Naive B cell (primary cell): ENCODE results near the gene RABGAP1L. TPM values are rescaled to one million over a fixed set of nuclear protein-coding genes. Genes with fewer than 3 reads are reported as not detected.
"Not testable (repeated sequence)": the region's sequence is repeated elsewhere in the genome, so short reads cannot be mapped to it uniquely, and the experiment has no call there.

ENCODE experiments used
- ATAC-seq, 2 donors: fragments of 150-1000 bp; cut with Tn5 transposase; 2 replicates each; pipeline ENCODE4 v1.10.0; 2021; ENCODE audit warnings: low read depth in 2 of 2, mild to moderate bottlenecking in 2 of 2, moderate library complexity in 2 of 2
- DNase-seq: peaks from one replicate; pipeline ENCODE4 v3.0.0; 2022
- H3K27ac Mint-ChIP-seq, 6 donors: one replicate each; pipeline ENCODE4 v1.8.0; 2020 to 2022; ENCODE audit warnings: mild to moderate bottlenecking in 6 of 6, mixed read lengths in 6 of 6, moderate library complexity in 5 of 6, inconsistent platforms in 2 of 6
- H3K27me3 Mint-ChIP-seq, 3 donors: one replicate each; pipeline ENCODE4 v1.8.0; 2021 to 2022; ENCODE audit warnings: mixed read lengths in 3 of 3, mild to moderate bottlenecking in 1 of 3
- H3K36me3 Mint-ChIP-seq, 2 donors: one replicate each; pipeline ENCODE4 v1.8.0; 2020 to 2022; ENCODE audit warnings: mixed read lengths in 2 of 2, inconsistent platforms in 1 of 2, mild to moderate bottlenecking in 1 of 2
- H3K4me1 Mint-ChIP-seq, 3 donors: one replicate each; pipeline ENCODE4 v1.8.0; 2020 to 2022; ENCODE audit warnings: mixed read lengths in 3 of 3, inconsistent platforms in 1 of 3, mild to moderate bottlenecking in 1 of 3, moderate library complexity in 1 of 3
- H3K4me3 Mint-ChIP-seq, 8 donors: one replicate each; pipeline ENCODE4 v1.8.0; 2020 to 2022; ENCODE audit warnings: mild to moderate bottlenecking in 8 of 8, mixed read lengths in 8 of 8, moderate library complexity in 8 of 8, inconsistent platforms in 2 of 8
- H3K9me3 Mint-ChIP-seq, 7 donors: one replicate each; pipeline ENCODE4 v1.8.0; 2020 to 2022; ENCODE audit warnings: mixed read lengths in 7 of 7, mild to moderate bottlenecking in 5 of 7, inconsistent platforms in 2 of 7, moderate library complexity in 1 of 7
- polyA plus RNA-seq, 6 donors: library from polyadenylated mRNA; unstranded; fragments of 300-500 nt; fragmentation: Illumina TruSeq; gene quantifications; one replicate each; pipeline ENCODE4 v1.2.3, GENCODE V29; 2021; ENCODE audit warnings: low read depth in 6 of 6

The RABGAP1L gene
- polyA plus RNA-seq, 6 donors from 2014 or later: 24.0 to 90.2 (median 79.0) TPM

DNA sequence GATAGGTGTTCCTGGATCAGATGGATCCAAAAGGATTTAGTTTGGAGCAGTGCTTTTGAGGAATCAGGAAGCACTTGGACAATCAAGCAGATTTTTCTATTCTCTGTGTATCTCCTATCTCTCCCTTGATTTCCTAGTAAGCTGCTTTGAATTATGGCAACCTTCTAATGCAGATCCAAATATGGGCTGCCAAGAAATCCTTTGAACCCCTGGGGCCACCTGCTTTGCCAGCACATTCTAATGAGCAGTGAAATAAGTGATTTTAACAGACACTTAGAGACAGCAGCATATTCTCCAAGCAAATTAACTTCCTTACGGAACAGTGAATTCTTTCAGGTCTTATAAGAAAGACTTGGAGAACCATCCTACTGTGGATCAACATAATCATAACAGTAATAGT is 483.9 kb downstream of the RABGAP1L start:
- no peak overlapping the region for H3K4me3 Mint-ChIP-seq
- peaks cover under 1 to 4% of the 10 kb centered on the region in 2 donors for H3K36me3 Mint-ChIP-seq
- DNase-seq: no peak
- peaks cover 20 to 31% (median 26%) of the 10 kb centered on the region in 3 donors for H3K4me1 Mint-ChIP-seq
- H3K9me3 Mint-ChIP-seq: peaks cover 0 to 16% (median 5%) of the 10 kb centered on the region in 7 donors
- H3K27ac Mint-ChIP-seq: no peak overlapping the region
- ATAC-seq: no peak
- H3K27me3 Mint-ChIP-seq: no peaks in the 10 kb centered on the region

DNA sequence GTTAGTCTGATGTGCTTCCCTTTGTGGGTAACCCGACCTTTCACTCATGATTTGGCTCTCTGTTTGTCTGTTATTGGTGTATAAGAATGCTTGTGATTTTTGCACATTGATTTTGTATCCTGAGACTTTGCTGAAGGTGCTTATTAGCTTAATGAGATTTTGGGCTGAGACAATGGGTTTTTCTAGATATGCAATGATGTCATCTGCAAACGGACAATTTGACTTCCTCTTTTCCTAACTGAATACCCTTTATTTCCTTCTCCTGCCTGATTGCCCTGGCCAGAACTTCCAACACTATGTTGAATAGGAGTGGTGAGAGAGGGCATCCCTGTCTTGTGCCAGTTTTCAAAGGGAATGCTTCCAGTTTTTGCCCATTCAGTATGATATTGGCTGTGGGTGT is 490.3 kb downstream of the RABGAP1L start:
- not testable (repeated sequence) for DNase-seq, ATAC-seq, H3K27me3 Mint-ChIP-seq, H3K4me3 Mint-ChIP-seq
- peaks cover 34 to 57% (median 37%) of the 10 kb centered on the region in 3 donors for H3K4me1 Mint-ChIP-seq
- peak overlapping the region in 2 of 6 donors; percentile 3 to 30 for H3K27ac Mint-ChIP-seq
- H3K36me3 Mint-ChIP-seq: peaks cover 15 to 16% of the 10 kb centered on the region in 2 donors
- H3K9me3 Mint-ChIP-seq: peaks cover 0 to 18% (median 5%) of the 10 kb centered on the region in 7 donors

DNA sequence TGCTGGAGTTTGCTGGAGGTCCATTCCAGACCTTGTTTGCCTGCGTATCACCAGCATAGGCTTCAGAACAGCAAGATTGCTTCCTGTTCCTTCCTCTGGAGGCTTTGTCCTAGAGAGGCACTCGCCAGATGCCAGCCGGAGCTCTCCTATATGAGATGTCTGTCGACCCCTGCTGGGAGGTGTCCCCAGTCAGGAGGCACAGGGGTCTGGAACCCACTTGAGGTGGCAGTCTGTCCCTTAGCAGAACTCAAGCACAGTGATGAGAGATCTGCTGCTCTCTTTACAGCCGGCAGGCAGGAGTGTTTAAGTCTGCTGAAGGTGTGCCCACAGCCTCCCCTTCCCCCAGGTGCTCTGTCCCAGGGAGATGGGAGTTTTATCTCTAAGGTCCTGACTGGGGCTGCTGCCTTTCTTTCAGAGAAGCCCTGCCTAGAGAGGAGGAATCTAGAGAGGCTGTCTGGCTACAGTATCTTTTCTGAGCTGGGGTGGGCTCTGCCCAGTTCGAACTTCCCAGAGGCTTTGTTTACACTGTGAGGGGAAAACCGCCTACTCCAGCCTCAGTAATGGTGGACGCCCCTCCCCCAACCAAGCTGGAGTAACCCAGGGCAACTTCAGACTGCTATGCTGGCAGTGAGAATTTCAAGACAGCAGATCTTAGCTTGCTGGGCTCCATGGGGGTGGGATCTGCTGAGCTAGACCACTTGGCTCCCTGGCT is 493.4 kb downstream of the RABGAP1L start:
- ATAC-seq: no peak
- H3K27me3 Mint-ChIP-seq: no peaks in the 10 kb centered on the region
- H3K9me3 Mint-ChIP-seq: peaks cover 5 to 22% (median 8%) of the 10 kb centered on the region in 7 donors
- H3K4me1 Mint-ChIP-seq: peaks cover 16 to 37% (median 22%) of the 10 kb centered on the region in 3 donors
- no peak for DNase-seq
- peaks cover 25 to 26% of the 10 kb centered on the region in 2 donors for H3K36me3 Mint-ChIP-seq
- H3K4me3 Mint-ChIP-seq: peak overlapping the region in 1 of 8 donors; percentile 40
- H3K27ac Mint-ChIP-seq: no peak overlapping the region

DNA sequence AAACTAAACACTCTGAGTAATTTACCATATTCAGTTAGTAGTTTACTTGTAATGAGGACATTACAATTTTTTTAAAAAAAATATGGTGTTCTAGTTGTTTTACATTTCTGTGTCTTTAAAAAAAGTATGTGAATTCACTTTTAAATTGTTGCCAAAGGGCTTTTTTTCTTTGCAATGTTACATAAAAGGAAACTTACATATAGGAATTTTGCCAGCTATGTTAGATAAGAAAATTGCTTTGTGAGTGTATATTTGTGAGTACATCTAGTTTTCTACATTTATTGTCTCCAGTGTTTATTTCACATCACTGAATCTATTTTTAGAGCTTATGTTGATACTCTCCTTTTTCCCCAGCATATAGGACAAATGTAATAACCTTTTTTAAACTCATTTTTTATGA is 495.2 kb downstream of the RABGAP1L start:
- Mint-ChIP-seq H3K4me3 (no peak overlapping the region), H3K36me3 (peaks cover 32 to 33% of the 10 kb centered on the region in 2 donors), H3K27ac (no peak overlapping the region), H3K4me1 (peaks cover 4 to 19% (median 13%) of the 10 kb centered on the region in 3 donors), H3K9me3 (peaks cover 5 to 22% (median 10%) of the 10 kb centered on the region in 7 donors), H3K27me3 (no peaks in the 10 kb centered on the region)
- DNase-seq (no peak), ATAC-seq (no peak)

DNA sequence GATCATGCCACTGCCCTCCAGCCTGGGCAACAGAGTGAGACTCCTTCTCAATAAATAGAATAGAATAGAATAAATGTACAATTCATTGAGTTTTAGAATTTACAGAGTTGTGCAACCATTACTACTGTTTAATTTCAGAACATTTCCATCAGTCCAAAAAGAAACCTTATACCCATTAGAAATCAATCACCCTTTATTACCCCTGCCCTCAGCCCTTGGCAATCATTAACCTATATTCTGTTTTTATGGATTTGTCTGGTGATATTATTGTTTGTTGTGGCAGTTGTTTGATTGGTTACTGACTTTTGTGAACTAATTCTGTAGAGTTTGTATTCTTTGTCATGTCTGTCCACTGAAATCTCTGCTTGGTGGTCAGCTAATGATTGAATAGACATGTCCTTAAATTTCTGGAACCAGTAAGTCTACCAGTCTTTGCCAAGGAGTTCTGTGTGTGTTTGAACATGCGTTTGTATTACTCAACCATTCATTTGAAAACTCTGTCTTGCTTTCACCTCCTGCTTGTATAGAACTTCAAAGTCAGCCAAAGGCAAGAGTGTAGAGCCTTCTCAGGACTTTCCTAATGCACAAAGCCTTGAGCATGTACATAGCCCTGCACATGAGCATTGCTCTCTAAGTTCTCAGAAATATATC is 497.2 kb downstream of the RABGAP1L start:
- DNase-seq (no peak), ATAC-seq (no peak)
- peaks cover 5 to 16% (median 10%) of the 10 kb centered on the region in 7 donors for H3K9me3 Mint-ChIP-seq
- H3K4me1 Mint-ChIP-seq: peaks cover 2 to 16% (median 11%) of the 10 kb centered on the region in 3 donors
- H3K27ac Mint-ChIP-seq: no peak overlapping the region
- no peaks in the 10 kb centered on the region for H3K27me3 Mint-ChIP-seq
- no peak overlapping the region for H3K4me3 Mint-ChIP-seq
- H3K36me3 Mint-ChIP-seq: peaks cover 33 to 40% of the 10 kb centered on the region in 2 donors

DNA sequence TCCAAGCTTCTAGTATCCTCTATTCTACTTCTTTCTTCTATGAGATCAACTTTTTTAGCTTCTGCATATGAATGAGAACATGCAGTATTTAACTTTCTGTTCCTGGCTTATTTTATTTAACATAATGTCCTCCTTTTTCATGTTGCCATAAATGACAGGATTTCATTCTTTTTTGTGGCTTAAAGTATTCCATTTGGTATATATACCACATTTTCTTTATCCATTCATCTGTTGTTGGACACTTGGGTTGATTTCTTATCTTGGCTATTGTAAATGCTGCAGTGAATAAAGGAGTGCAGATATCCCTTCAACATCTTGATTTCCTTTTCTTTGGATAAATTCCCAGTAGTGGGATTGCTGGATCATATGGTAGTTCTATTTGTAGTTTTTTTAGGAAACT is 498.1 kb downstream of the RABGAP1L start:
- Mint-ChIP-seq H3K4me1 (peaks cover 2 to 9% (median 8%) of the 10 kb centered on the region in 3 donors), H3K27me3 (no peaks in the 10 kb centered on the region), H3K9me3 (peaks cover 5 to 13% (median 9%) of the 10 kb centered on the region in 7 donors), H3K27ac (peak overlapping the region in 1 of 6 donors; percentile 91), H3K36me3 (peaks cover 25 to 34% of the 10 kb centered on the region in 2 donors), H3K4me3 (no peak overlapping the region)
- ATAC-seq: no peak
- DNase-seq: no peak

DNA sequence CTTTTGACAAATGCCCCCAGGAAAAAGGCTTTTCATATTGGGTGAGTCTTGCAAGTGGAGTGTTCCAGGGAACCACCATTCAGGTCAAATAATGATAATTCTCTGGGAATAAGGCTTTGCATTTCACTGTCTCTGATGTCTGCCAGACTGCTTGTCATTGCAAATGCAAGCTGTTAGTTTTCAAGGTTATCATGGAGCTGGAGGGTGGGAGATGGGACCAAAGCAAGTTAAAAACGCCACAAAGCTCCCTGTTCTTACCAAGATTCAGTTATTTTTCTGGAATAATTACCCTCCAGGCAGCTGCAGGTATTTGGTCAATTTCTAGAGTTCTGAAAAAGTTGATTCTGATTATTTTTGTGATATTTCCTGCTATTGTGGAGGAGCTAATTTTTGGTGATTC is 498.6 kb downstream of the RABGAP1L start:
- no peak overlapping the region for H3K27ac Mint-ChIP-seq
- ATAC-seq (no peak), DNase-seq (no peak)
- H3K9me3 Mint-ChIP-seq: peaks cover 5 to 12% (median 8%) of the 10 kb centered on the region in 7 donors
- H3K36me3 Mint-ChIP-seq: peaks cover 22 to 32% of the 10 kb centered on the region in 2 donors
- no peaks in the 10 kb centered on the region for H3K27me3 Mint-ChIP-seq
- no peak overlapping the region for H3K4me3 Mint-ChIP-seq
- peaks cover 2 to 6% (median 6%) of the 10 kb centered on the region in 3 donors for H3K4me1 Mint-ChIP-seq

DNA sequence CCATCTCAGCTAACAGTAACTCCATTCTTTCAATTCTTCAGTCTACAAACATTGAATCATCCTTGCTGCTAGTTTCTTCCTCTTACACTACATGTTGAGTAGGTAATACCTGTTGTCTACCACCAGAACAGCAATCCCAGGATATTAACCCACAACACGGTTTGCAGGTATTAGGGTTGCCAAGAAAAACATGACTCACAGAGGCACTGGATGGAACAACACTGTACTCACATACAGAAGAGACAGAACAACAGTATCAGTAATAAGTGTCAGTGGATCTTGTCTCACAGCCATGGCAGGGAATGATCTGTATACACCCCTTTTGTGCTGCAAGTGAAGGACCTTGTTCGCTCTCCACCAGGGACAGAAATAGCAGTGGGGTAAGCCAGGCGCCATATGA is 500.5 kb downstream of the RABGAP1L start:
- Mint-ChIP-seq H3K27ac (peak overlapping the region in 3 of 6 donors; percentile 1 to 72 (median 30)), H3K4me1 (peaks cover 0 to 2% (median 0%) of the 10 kb centered on the region in 3 donors), H3K36me3 (peaks cover 22 to 27% of the 10 kb centered on the region in 2 donors), H3K27me3 (no peaks in the 10 kb centered on the region), H3K4me3 (no peak overlapping the region), H3K9me3 (peaks cover 5 to 12% (median 8%) of the 10 kb centered on the region in 7 donors)
- DNase-seq: no peak
- ATAC-seq: no peak

DNA sequence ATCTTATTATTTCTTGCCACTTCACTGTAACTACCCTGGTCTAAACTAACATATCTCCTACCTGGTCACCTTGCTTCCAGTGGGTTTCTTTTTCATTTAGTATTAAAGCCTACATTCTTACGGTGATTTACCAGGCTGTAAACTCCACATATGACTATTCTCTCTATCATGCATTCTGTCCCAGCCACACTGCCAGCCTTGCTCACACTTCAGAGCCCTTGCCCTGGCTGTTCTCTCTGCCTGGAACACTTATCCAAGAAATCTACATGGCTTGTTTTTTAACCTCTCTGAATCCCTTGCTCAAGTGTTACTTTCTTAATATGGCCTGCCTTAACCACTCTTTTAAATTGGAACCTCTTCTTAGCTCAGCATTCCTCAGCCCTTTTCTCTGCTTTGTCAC is 501.2 kb downstream of the RABGAP1L start:
- H3K9me3 Mint-ChIP-seq: peaks cover 5 to 12% (median 8%) of the 10 kb centered on the region in 7 donors
- peaks cover 0 to 2% (median 0%) of the 10 kb centered on the region in 3 donors for H3K4me1 Mint-ChIP-seq
- no peaks in the 10 kb centered on the region for H3K27me3 Mint-ChIP-seq
- no peak for ATAC-seq
- peak overlapping the region in 1 of 6 donors; percentile 86 for H3K27ac Mint-ChIP-seq
- H3K36me3 Mint-ChIP-seq: peaks cover 22 to 27% of the 10 kb centered on the region in 2 donors
- no peak for DNase-seq
- no peak overlapping the region for H3K4me3 Mint-ChIP-seq

DNA sequence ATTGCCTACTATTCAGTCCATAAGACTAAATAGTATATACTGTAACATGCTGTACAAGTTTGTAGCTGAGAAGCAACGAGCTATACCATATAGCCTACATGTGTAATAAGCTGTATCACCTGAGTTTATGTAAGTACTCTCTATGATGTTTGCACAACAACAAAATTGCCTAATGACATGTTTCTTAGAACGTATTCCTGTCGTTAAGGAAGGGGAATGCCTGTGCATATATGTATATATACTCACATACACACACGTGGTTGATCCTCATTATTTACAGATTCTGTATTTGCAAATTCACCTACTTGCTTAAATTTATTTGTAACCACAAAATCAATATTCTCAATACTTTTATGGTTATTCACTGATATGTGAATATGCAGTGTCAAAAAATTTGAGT is 504.0 kb downstream of the RABGAP1L start:
- no peak overlapping the region for H3K4me3 Mint-ChIP-seq
- H3K9me3 Mint-ChIP-seq: peaks cover 0 to 15% (median 4%) of the 10 kb centered on the region in 7 donors

DNA sequence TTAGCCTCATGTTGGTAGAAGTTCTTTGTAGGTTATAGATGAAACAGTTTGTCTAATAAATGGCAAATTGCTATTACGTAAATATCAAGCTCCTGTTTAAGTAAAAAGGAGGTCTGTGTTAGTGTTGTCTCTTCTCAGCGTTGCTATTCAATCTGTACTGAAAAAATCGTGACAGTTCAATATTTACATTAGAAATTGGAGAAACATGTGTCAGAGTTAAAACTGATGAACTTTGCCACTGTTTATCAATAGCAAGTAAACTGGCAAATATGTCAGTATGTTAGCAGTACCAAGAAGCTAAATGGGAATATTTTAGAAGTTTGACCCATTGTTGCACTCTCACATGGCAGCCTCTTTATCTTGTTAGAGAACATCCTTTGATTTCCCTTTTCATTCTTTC is 506.9 kb downstream of the RABGAP1L start:
- DNase-seq (no peak), ATAC-seq (no peak)
- Mint-ChIP-seq H3K27me3 (no peaks in the 10 kb centered on the region), H3K4me3 (no peak overlapping the region), H3K9me3 (peaks cover 3 to 37% (median 16%) of the 10 kb centered on the region in 7 donors), H3K36me3 (peaks cover 24 to 27% of the 10 kb centered on the region in 2 donors), H3K27ac (no peak overlapping the region), H3K4me1 (no peaks in the 10 kb centered on the region)

More for the DNA sequence above, 504.0 kb downstream of the RABGAP1L start:
- Mint-ChIP-seq H3K36me3 (peaks cover 19 to 22% of the 10 kb centered on the region in 2 donors), H3K4me1 (peaks cover 0 to 2% (median 0%) of the 10 kb centered on the region in 3 donors), H3K27ac (no peak overlapping the region), H3K27me3 (no peaks in the 10 kb centered on the region)
- no peak for DNase-seq
- no peak for ATAC-seq

DNA sequence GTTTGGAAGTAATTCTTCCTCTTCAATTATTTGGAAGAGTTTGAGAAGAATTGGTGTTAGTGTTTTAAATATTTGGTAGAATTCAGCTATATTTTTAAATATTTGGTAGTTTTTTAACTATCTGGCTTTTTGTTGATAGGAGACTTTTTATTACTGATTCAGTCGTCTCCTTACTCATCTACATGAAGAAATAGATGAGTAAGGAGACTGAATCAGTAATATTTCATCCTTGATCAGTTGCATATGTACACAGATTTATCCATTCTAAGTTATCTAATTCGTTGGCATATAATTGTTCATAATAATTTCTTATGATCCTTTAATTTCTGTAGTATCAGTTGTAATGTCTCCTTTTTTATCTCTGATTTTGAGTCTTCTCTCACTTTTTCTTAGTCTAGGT is 512.5 kb downstream of the RABGAP1L start:
- Mint-ChIP-seq H3K27ac (peak overlapping the region in 1 of 6 donors; percentile 64), H3K4me3 (no peak overlapping the region), H3K9me3 (peaks cover 3 to 37% (median 18%) of the 10 kb centered on the region in 7 donors), H3K36me3 (peaks cover 24 to 27% of the 10 kb centered on the region in 2 donors), H3K27me3 (no peaks in the 10 kb centered on the region), H3K4me1 (peaks cover 2 to 5% (median 4%) of the 10 kb centered on the region in 3 donors)
- DNase-seq: no peak
- ATAC-seq: no peak

DNA sequence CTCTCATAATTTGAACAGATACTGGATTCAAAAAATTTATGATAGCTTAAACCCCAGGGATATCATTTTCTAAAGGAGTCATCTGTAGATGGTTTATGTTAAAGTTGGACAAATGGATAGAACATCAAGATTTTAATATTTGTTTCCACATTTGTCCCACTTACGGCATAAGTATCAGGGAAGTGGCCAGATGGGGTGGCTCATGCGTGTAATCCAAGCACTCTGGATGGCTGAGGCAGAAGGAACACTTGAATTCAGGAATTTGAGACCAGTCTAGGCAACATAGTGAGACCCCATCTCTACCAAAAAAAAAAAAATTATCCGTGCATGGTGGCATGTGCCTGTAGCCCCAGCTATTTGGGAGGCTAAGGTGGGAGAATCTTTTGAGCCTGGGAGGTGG is 517.5 kb downstream of the RABGAP1L start:
- Mint-ChIP-seq H3K9me3 (no peaks in the 10 kb centered on the region), H3K27ac (peak overlapping the region in 1 of 6 donors; percentile 10), H3K4me1 (peaks cover 6 to 10% (median 10%) of the 10 kb centered on the region in 3 donors), H3K4me3 (no peak overlapping the region), H3K27me3 (no peaks in the 10 kb centered on the region), H3K36me3 (no peaks in the 10 kb centered on the region)
- ATAC-seq (no peak), DNase-seq (no peak)
